HG03457 (cell line): ENCODE measurements around the gene SLC28A2.

ENCODE experiments used
- ATAC-seq: cut with Tn5 transposase; IDR thresholded peaks from one replicate; pipeline ENCODE4 v1.9.1; 2021; ENCODE audit warnings: moderate number of reproducible peaks; ENCODE audit not compliant: unreplicated experiment

Gene SLC28A2

GRCh38 chr15:45320581-45321205 is 68.7 kb downstream of the SLC28A2 start:
- ATAC-seq = no peak

DNA sequence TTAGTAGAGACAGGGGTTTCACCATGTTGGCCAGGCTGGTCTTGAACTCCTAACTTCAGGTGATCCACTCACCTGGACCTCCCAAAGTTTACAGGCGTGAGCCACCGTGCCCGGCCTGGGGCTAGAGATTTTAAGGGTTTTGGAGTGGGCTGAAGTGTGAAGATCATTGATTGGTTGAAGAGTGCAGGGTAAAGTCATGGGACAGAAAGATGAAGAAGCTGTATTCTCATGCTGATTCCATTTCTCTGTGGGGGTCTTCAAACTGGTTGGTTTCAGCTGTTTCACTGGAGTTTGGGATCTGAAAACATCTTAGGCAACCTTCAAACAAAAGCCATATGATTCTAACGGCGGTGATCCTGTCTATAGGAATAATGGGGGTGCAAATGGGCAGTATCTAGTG is 74.2 kb downstream of the SLC28A2 start:
- no peak for ATAC-seq

DNA sequence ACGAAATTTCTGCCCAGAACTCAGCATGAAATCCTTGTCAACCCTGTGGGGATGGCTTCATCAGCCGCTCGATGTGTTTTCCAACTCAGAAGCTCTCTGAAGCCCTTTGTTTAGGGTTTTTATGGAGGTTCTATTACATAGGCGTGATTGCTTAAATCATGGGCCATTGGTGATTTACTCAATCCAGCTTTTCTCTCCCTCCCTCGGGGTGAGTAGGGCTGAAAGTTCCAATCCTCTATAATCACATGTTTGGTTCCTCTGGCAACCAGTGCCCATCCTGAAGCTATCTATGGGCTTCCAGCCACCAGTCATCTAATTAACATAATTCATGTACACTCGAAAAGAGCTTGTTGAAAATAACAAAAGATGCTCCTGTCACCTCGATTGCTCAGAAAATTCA is 74.7 kb downstream of the SLC28A2 start:
- ATAC-seq = no peak
